Caco-2 (cell line): ENCODE measurements around the gene C5orf15. TPM values are rescaled to one million over a fixed set of nuclear protein-coding genes. Genes with fewer than 3 reads are reported as not detected.

ENCODE experiments used
- BruUV-seq: library from RNA; stranded (reverse); fragments of 400-500 nt; replicated peaks from 2 replicates; lab custom pipeline; 2021; lab: Mats Ljungman, UMichigan
- CTCF ChIA-PET: fragments of 300-600 bp; sonication (Branson Sonifier 250); formaldehyde crosslinking; loops from one replicate; lab custom pipeline; 2022; ENCODE audit warnings: antibody characterized with exemption; lab: Charles Lee
- POLR2A ChIA-PET: fragments of 300-600 bp; sonication (Branson Sonifier 250); formaldehyde crosslinking; loops from one replicate; lab custom pipeline; 2022; ENCODE audit warnings: antibody characterized with exemption; lab: Charles Lee
- DNase-seq, 2 experiments: peaks; one replicate each; pipeline versions ENCODE4 v3.0.0 to v3.0.0-alpha.2; 2020 to 2022
- H3K27me3 ChIP-seq: replicated peaks from 2 replicates; pipeline ENCODE4 v1.6.0; 2011; ENCODE audit warnings: low read length; ENCODE audit not compliant: control insufficient read depth, insufficient read depth
- H3K36me3 ChIP-seq: 2 replicates; pipeline ENCODE4 v1.5.1; 2011; ENCODE audit warnings: low read length; ENCODE audit not compliant: control insufficient read depth, insufficient read depth
- H3K4me1 ChIP-seq: fragments of 250-450 bp; sonication (Bioruptor Pico); 2 replicates; pipeline ENCODE4 v1.5.1; 2020; ENCODE audit warnings: mild to moderate bottlenecking
- H3K4me3 ChIP-seq: 2 replicates; pipeline ENCODE4 v1.5.1; 2011; ENCODE audit warnings: low read depth, mild to moderate bottlenecking, control low read depth, low read length
- H3K9me3 ChIP-seq: fragments of 250-450 bp; sonication (Bioruptor Pico); 2 replicates; pipeline ENCODE4 v1.5.1; 2020; ENCODE audit warnings: mild to moderate bottlenecking, moderate library complexity
- H3K27ac Mint-ChIP-seq: one replicate; pipeline ENCODE4 v1.8.0; 2022; ENCODE audit warnings: mixed read lengths; ENCODE audit not compliant: unreplicated experiment
- H3K27me3 Mint-ChIP-seq: one replicate; pipeline ENCODE4 v1.8.0; 2022; ENCODE audit warnings: mixed read lengths; ENCODE audit not compliant: insufficient read depth, unreplicated experiment
- H3K36me3 Mint-ChIP-seq: one replicate; pipeline ENCODE4 v1.8.0; 2022; ENCODE audit warnings: mild to moderate bottlenecking, mixed read lengths; ENCODE audit not compliant: insufficient read depth, unreplicated experiment
- H3K4me1 Mint-ChIP-seq: one replicate; pipeline ENCODE4 v1.8.0; 2022; ENCODE audit warnings: low read depth, mixed read lengths; ENCODE audit not compliant: unreplicated experiment
- H3K4me3 Mint-ChIP-seq: one replicate; pipeline ENCODE4 v1.8.0; 2022; ENCODE audit warnings: mild to moderate bottlenecking, moderate library complexity, mixed read lengths; ENCODE audit not compliant: unreplicated experiment
- H3K9me3 Mint-ChIP-seq: one replicate; pipeline ENCODE4 v1.8.0; 2022; ENCODE audit warnings: mixed read lengths; ENCODE audit not compliant: unreplicated experiment
- CTCF ChIP-seq, 2 experiments: fragments of 200-600 bp in 1 of 2; IDR thresholded peaks; 1 replicate in 1 of 2; 2 replicates in 1 of 2; pipeline versions ENCODE4 v1.5.1 to v1.8.0; 2011 to 2022; ENCODE audit warnings: antibody characterized with exemption in 1 of 2, control low read depth in 1 of 2, inconsistent platforms in 1 of 2, low read depth in 1 of 2, low read length in 1 of 2, mild to moderate bottlenecking in 1 of 2, moderate library complexity in 1 of 2; ENCODE audit not compliant: insufficient read depth in 1 of 2, severe bottlenecking in 1 of 2, unreplicated experiment in 1 of 2
- intact Hi-C: fragments of 100-400 bp; cut with micrococcal nuclease; formaldehyde crosslinking; loops from one replicate; pipeline ENCODE4 v1.10.0; 2022; ENCODE audit not compliant: unreplicated experiment
- total RNA-seq: library from RNA; stranded (reverse); gene quantifications from 2 replicates; pipeline ENCODE4 v1.2.3, GENCODE V29; 2022

C5orf15 gene
- total RNA-seq, 1 experiment from 2014 or later: 35.6 TPM

- TF ChIP-seq CTCF (IDR thresholded peaks at IDR 0.05; ENCODE audit: insufficient read depth in 1 of 2, low read depth in 1 of 2, low read length in 1 of 2, severe bottlenecking in 1 of 2, unreplicated experiment in 1 of 2): no peak
These were observed 57.9 kb downstream of the C5orf15 start for GRCh38 chr5:133910571-133910970.

DNA sequence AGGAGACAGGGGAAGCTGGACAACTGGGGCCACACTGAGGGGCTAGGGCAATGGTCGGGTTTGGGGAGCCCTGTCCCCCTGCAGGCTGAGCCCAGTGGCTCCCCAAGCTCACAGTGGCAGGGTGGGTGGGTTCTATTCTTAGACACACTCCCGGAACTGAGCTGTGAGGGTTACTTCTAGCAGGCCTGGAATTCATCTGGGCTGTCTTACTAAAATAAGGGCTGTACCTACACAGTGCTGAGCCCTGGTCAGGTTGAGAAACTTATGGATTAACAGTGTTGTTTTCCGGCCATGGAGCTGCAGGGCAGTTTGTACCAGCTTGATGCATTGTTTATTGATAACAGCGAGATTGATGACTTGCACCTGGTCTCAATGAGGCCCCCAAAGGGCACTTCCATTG, 58.8 kb downstream of the C5orf15 start:
- CTCF ChIA-PET: no interaction called here
- Histone ChIP-seq H3K4me3 (no peak overlapping the region), H3K36me3 (no peaks in the 10 kb centered on the region), H3K27me3 (no peaks in the 10 kb centered on the region), H3K9me3 (no peaks in the 10 kb centered on the region), H3K4me1 (no peaks in the 10 kb centered on the region)
- TF ChIP-seq CTCF (IDR thresholded peaks at IDR 0.05; ENCODE audit: insufficient read depth in 1 of 2, low read depth in 1 of 2, low read length in 1 of 2, severe bottlenecking in 1 of 2, unreplicated experiment in 1 of 2): no peak
- Mint-ChIP-seq H3K4me3 (no peak overlapping the region), H3K27ac (no peak overlapping the region), H3K27me3 (no peaks in the 10 kb centered on the region), H3K9me3 (no peaks in the 10 kb centered on the region), H3K4me1 (no peaks in the 10 kb centered on the region), H3K36me3 (no peaks in the 10 kb centered on the region)
- POLR2A ChIA-PET: no interaction called here
- intact Hi-C loops: no loop called here
- DNase-seq: no peak
- no TSS peak for BruUV-seq

More at GRCh38 chr5:133910571-133910970, 57.9 kb downstream of the C5orf15 start:
- DNase-seq: no peak
- Mint-ChIP-seq H3K9me3 (no peaks in the 10 kb centered on the region), H3K4me1 (no peaks in the 10 kb centered on the region), H3K36me3 (no peaks in the 10 kb centered on the region), H3K27ac (no peak overlapping the region), H3K4me3 (no peak overlapping the region), H3K27me3 (no peaks in the 10 kb centered on the region)
- no TSS peak for BruUV-seq
- no peaks in the 10 kb centered on the region for H3K36me3 ChIP-seq
- CTCF ChIA-PET: no interaction called here
- POLR2A ChIA-PET: no interaction called here
- no peak overlapping the region for H3K4me3 ChIP-seq
- no peaks in the 10 kb centered on the region for H3K27me3 ChIP-seq
- intact Hi-C loops: no loop called here
- H3K4me1 ChIP-seq: no peaks in the 10 kb centered on the region
- H3K9me3 ChIP-seq: no peaks in the 10 kb centered on the region

GRCh38 chr5:133907075-133907474, 61.4 kb downstream of the C5orf15 start:
- Histone ChIP-seq H3K9me3 (no peaks in the 10 kb centered on the region), H3K4me3 (no peak overlapping the region), H3K4me1 (no peaks in the 10 kb centered on the region), H3K27me3 (no peaks in the 10 kb centered on the region), H3K36me3 (no peaks in the 10 kb centered on the region)
- POLR2A ChIA-PET: no interaction called here
- BruUV-seq: no TSS peak
- no peaks in the 10 kb centered on the region for H3K9me3 Mint-ChIP-seq
- no peak overlapping the region for H3K27ac Mint-ChIP-seq
- no peak overlapping the region for H3K4me3 Mint-ChIP-seq
- intact Hi-C loops: no loop called here
- H3K36me3 Mint-ChIP-seq: no peaks in the 10 kb centered on the region
- DNase-seq: no peak
- no peak for TF ChIP-seq CTCF (IDR thresholded peaks at IDR 0.05; ENCODE audit: insufficient read depth in 1 of 2, low read depth in 1 of 2, low read length in 1 of 2, severe bottlenecking in 1 of 2, unreplicated experiment in 1 of 2)
- no peaks in the 10 kb centered on the region for H3K27me3 Mint-ChIP-seq
- CTCF ChIA-PET: no interaction called here
- no peaks in the 10 kb centered on the region for H3K4me1 Mint-ChIP-seq
